SK-N-MC (cell line): ENCODE data around the gene TNK2.

ENCODE experiments used
- EZH2 ChIP-seq: fragments of 200-600 bp; sonication (generic); IDR thresholded peaks from one replicate; pipeline ENCODE4 v1.6.1; 2017; ENCODE audit warnings: antibody characterized with exemption
- POLR2AphosphoS5 ChIP-seq: IDR thresholded peaks from 2 replicates; pipeline ENCODE4 v1.6.1; 2012; ENCODE audit warnings: mild to moderate bottlenecking, low read depth, low read length, borderline replicate concordance

DNA sequence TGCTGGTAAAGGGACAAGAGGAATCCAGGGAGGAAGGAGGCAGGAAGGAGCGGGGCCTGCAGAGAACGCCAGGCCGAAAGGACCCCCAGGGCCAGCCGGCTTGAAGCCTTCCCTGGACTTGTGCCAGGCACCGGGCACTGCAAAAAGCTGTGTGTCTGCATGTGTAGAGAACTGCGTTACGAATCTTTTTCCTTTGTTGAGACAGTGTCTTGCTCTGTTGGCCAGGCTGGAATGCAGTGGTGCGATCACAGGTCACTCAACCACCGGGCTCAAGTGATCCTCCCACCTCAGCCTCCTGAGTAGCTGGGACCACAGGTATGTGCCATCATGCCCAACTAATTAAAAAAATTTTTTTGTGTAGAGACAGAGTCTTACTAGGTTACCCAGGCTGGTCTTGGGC, 79.6 kb downstream of the TNK2 start:
- TF ChIP-seq POLR2AphosphoS5 (no peak), EZH2 (no peak)
